ENCODE measurements around the gene PEPD. TPM values are rescaled to one million over a fixed set of nuclear protein-coding genes. Genes with fewer than 3 reads are reported as not detected.
A peak's percentile ranks its signal among the peaks of the same experiment; 100 is the strongest.

The PEPD gene
- total RNA-seq, 1 experiment from 2014 or later: 83.1 TPM

GRCh38 chr19:33522371-33522662, 726 bp upstream of the PEPD start:
- CTCF ChIA-PET: interaction anchor here (0.6 to 1.5 kb wide), 9 partner anchors 20 to 338 kb away, joined by 3 to 7 read pairs (median 4); partner anchors contain the start of gene CEBPA
- H3K27ac Mint-ChIP-seq: peak overlapping the region; percentile 94
- peaks cover 26% of the 10 kb centered on the region for H3K4me1 Mint-ChIP-seq
- no peaks in the 10 kb centered on the region for H3K36me3 Mint-ChIP-seq
- no peaks in the 10 kb centered on the region for H3K9me3 Mint-ChIP-seq
- ATAC-seq (no peak), DNase-seq (ENCODE audit: low spot score) (no peak)
- POLR2A ChIA-PET: interaction anchor here (0.8 to 1.3 kb wide), 3 partner anchors 10 to 246 kb away, joined by 3 read pairs; no protein-coding TSS in a partner anchor
- H3K27me3 Mint-ChIP-seq (ENCODE audit: low read depth): no peaks in the 10 kb centered on the region; the same call in 1 of the 2 replicates
- peak overlapping the region; percentile 80 for H3K4me3 Mint-ChIP-seq
- TF ChIP-seq TP53 (CRISPR knock-in tag; IDR thresholded peaks at IDR 0.05) (no peak), E2F4 (CRISPR knock-in tag; IDR thresholded peaks at IDR 0.05; ENCODE audit: borderline replicate concordance, low read depth) (no peak), CBFB (CRISPR knock-in tag; IDR thresholded peaks at IDR 0.05; ENCODE audit: low read depth) (no peak), EMX1 (CRISPR knock-in tag; IDR thresholded peaks at IDR 0.05) (no peak), ZMAT4 (CRISPR knock-in tag; IDR thresholded peaks at IDR 0.05) (no peak), ARID4B (CRISPR knock-in tag; IDR thresholded peaks at IDR 0.05; ENCODE audit: borderline replicate concordance) (no peak), ERG (CRISPR knock-in tag; IDR thresholded peaks at IDR 0.05) (no peak), TEAD4 (CRISPR knock-in tag; IDR thresholded peaks at IDR 0.05) (no peak), ZBTB43 (CRISPR knock-in tag; IDR thresholded peaks at IDR 0.05) (no peak), MAX (CRISPR knock-in tag; IDR thresholded peaks at IDR 0.05) (no peak), ZSCAN18 (CRISPR knock-in tag; IDR thresholded peaks at IDR 0.05) (no peak), ZNF317 (CRISPR knock-in tag; IDR thresholded peaks at IDR 0.05; ENCODE audit: borderline replicate concordance, low read depth) (no peak), GABPB1 (CRISPR knock-in tag; IDR thresholded peaks at IDR 0.05) (no peak)

- no peaks in the 10 kb centered on the region for H3K36me3 Mint-ChIP-seq
- DNase-seq (ENCODE audit: low spot score) (no peak), ATAC-seq (no peak)
- H3K4me3 Mint-ChIP-seq: peak overlapping the region; percentile 80
- H3K4me1 Mint-ChIP-seq: peaks cover 29% of the 10 kb centered on the region
- no peaks in the 10 kb centered on the region for H3K9me3 Mint-ChIP-seq
- ChIA-PET CTCF (interaction anchor here (1.0 to 1.4 kb wide), 2 partner anchors 247 to 274 kb away, joined by 3 to 7 read pairs; no protein-coding TSS in a partner anchor), POLR2A (interaction anchor here (1.0 to 1.5 kb wide), 3 partner anchors 9 to 13 kb away, joined by 3 to 11 read pairs (median 3); no protein-coding TSS in a partner anchor)
- peak overlapping the region; percentile 90; the same call in 1 of the 2 replicates for H3K27ac Mint-ChIP-seq
- TF ChIP-seq ZNF232 (CRISPR knock-in tag; IDR thresholded peaks at IDR 0.05) (no peak), NR3C1 (CRISPR knock-in tag; conservative IDR thresholded peaks at IDR 0.05; ENCODE audit: low read depth) (0 out of 2 replicates have a peak, but pooled peaks have one; percentile 5)
- no peaks in the 10 kb centered on the region; the same call in 1 of the 2 replicates for H3K27me3 Mint-ChIP-seq (ENCODE audit: low read depth)
Observed at GRCh38 chr19:33520844-33521479, 629 bp downstream of the PEPD start.

Measured in WTC11 (cell line).